Osteoblast (primary cell): ENCODE measurements around the gene TST. TPM values are rescaled to one million over a fixed set of nuclear protein-coding genes. Genes with fewer than 3 reads are reported as not detected.

Experiments used
- DNase-seq: peaks from one replicate; pipeline ENCODE4 v3.0.0; 2011; ENCODE audit warnings: low spot score, mixed read lengths; ENCODE audit not compliant: insufficient read length; ENCODE audit errors: missing footprints
- H2AFZ ChIP-seq: 2 replicates; pipeline ENCODE4 v1.6.0; 2011; ENCODE audit warnings: mild to moderate bottlenecking, low read length
- H3K27ac ChIP-seq: 2 replicates; pipeline ENCODE4 v1.5.1; 2011; ENCODE audit warnings: mild to moderate bottlenecking, low read depth, low read length, moderate library complexity
- H3K27me3 ChIP-seq: 2 replicates; pipeline ENCODE4 v1.6.0; 2012; ENCODE audit warnings: mild to moderate bottlenecking, control low read depth, inconsistent platforms, low read length, moderate library complexity; ENCODE audit not compliant: insufficient read depth
- H3K36me3 ChIP-seq: 2 replicates; pipeline ENCODE4 v1.5.1; 2011; ENCODE audit warnings: mild to moderate bottlenecking, low read length, control low read depth, moderate library complexity; ENCODE audit not compliant: insufficient read depth
- H3K4me1 ChIP-seq: 2 replicates; pipeline ENCODE4 v1.5.1; 2011; ENCODE audit warnings: mild to moderate bottlenecking, low read length, control low read depth, moderate library complexity; ENCODE audit not compliant: insufficient read depth
- H3K4me2 ChIP-seq: 2 replicates; pipeline ENCODE4 v1.6.0; 2011; ENCODE audit warnings: mild to moderate bottlenecking, low read length; ENCODE audit not compliant: insufficient read depth
- H3K4me3 ChIP-seq: fragments of 200-600 bp; sonication (generic); 3 replicates; pipeline ENCODE4 v1.5.1; 2012; ENCODE audit warnings: mild to moderate bottlenecking, low read length, inconsistent platforms; ENCODE audit not compliant: insufficient read depth
- H3K79me2 ChIP-seq: 2 replicates; pipeline ENCODE4 v1.6.0; 2012; ENCODE audit warnings: mild to moderate bottlenecking, low read length, control low read depth, inconsistent platforms; ENCODE audit not compliant: insufficient read depth
- H3K9me3 ChIP-seq: 2 replicates; pipeline ENCODE4 v1.5.1; 2011; ENCODE audit warnings: low read depth, low read length, control low read depth
- H4K20me1 ChIP-seq: 2 replicates; pipeline ENCODE4 v1.6.0; 2012; ENCODE audit warnings: mild to moderate bottlenecking, low read length, control low read depth; ENCODE audit not compliant: insufficient read depth
- total RNA-seq: library from RNA; depleted of rRNA; stranded (reverse); fragments of >200 nt; gene quantifications from 2 replicates; pipeline ENCODE4 v1.2.3, GENCODE V29; 2012
- TF ChIP-seq, protein P1 (sequence below): IDR thresholded peaks from 2 replicates; pipeline ENCODE4 v1.5.1; 2011; ENCODE audit warnings: mild to moderate bottlenecking, low read depth, low read length, moderate library complexity; ENCODE audit errors: extremely low read depth

TST gene
- total RNA-seq, 1 donor, result 63.3 TPM

GRCh38 chr22:37058917-37059701, 39.9 kb upstream of the TST start:
- Histone ChIP-seq H3K79me2 (no peaks in the 10 kb centered on the region), H2AFZ (no peak overlapping the region), H3K9me3 (no peaks in the 10 kb centered on the region), H3K27me3 (no peaks in the 10 kb centered on the region), H3K4me3 (no peak overlapping the region), H3K36me3 (peaks cover 9% of the 10 kb centered on the region), H3K27ac (no peak overlapping the region), H4K20me1 (no peaks in the 10 kb centered on the region), H3K4me1 (no peaks in the 10 kb centered on the region), H3K4me2 (no peak overlapping the region)
- peak; percentile 56 for DNase-seq
- TF ChIP-seq, protein P1, sequence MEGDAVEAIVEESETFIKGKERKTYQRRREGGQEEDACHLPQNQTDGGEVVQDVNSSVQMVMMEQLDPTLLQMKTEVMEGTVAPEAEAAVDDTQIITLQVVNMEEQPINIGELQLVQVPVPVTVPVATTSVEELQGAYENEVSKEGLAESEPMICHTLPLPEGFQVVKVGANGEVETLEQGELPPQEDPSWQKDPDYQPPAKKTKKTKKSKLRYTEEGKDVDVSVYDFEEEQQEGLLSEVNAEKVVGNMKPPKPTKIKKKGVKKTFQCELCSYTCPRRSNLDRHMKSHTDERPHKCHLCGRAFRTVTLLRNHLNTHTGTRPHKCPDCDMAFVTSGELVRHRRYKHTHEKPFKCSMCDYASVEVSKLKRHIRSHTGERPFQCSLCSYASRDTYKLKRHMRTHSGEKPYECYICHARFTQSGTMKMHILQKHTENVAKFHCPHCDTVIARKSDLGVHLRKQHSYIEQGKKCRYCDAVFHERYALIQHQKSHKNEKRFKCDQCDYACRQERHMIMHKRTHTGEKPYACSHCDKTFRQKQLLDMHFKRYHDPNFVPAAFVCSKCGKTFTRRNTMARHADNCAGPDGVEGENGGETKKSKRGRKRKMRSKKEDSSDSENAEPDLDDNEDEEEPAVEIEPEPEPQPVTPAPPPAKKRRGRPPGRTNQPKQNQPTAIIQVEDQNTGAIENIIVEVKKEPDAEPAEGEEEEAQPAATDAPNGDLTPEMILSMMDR, result no peak

DNA sequence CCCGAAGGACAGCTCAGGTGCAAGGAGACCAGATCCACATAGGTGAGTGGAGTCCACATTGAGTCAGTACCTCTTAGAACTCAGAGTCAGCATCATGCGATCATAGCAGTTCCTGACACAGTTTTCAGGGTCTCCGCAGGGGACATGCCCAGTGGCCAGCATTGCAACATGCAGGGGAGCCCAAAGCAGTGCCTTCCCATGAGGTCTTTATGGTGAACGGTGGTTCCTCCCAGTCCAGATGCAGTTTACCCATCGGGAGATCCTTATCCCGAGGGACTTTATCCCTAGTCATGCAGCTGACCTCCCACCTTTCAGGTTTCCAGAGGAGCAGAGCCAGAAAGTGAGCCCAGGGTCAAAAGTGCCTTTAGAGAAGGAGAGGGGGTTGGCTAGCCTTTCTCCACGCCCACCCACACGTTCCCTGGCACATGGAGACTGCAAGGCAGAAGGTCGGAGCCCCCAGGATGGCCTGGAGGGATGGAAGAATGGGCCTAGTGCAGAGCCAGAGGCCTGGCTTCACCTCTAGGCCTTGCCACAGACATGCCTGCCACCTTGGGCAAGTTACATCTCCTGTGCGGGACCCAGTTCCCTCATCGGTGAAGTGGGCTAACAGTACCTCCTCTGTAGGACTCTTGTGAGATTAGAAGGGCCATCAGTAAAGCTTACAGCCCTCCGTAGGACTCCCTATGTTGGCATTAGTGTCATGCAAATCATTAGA, 38.7 kb upstream of the TST start:
- no peaks in the 10 kb centered on the region for H3K9me3 ChIP-seq
- H3K27ac ChIP-seq, result no peak overlapping the region
- H4K20me1 ChIP-seq, result no peaks in the 10 kb centered on the region
- no peaks in the 10 kb centered on the region for H3K79me2 ChIP-seq
- TF ChIP-seq, protein P1, result no peak
- no peak overlapping the region for H3K4me2 ChIP-seq
- no peaks in the 10 kb centered on the region for H3K27me3 ChIP-seq
- DNase-seq, result peak; percentile 65
- H3K4me3 ChIP-seq, result no peak overlapping the region
- peaks cover 20% of the 10 kb centered on the region for H3K36me3 ChIP-seq
- H3K4me1 ChIP-seq, result no peaks in the 10 kb centered on the region
- H2AFZ ChIP-seq, result no peak overlapping the region

DNA sequence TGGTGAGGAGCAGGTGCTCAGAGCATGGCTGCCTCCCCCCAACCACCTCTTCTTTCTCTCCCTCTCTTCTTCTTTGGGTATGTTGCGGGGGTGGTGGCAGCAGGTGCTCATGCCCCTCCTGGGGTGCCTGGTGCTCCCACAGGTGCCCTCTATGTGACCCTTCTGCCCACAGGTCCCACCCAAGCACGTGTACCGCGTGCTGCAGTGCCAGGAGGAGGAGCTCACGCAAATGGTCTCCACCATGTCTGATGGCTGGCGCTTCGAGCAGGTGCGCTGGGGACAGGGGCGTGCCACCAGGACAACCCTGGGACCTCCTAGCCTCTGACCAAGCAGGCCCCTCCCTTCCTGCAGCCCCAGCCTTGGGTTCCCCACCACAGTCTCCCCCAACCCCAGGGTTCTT, 38.0 kb upstream of the TST start:
- no peaks in the 10 kb centered on the region for H4K20me1 ChIP-seq
- peak; percentile 50 for DNase-seq
- peaks cover 20% of the 10 kb centered on the region for H3K36me3 ChIP-seq
- no peaks in the 10 kb centered on the region for H3K9me3 ChIP-seq
- H3K27me3 ChIP-seq, result no peaks in the 10 kb centered on the region
- H2AFZ ChIP-seq, result no peak overlapping the region
- H3K4me1 ChIP-seq, result peaks cover 3% of the 10 kb centered on the region
- TF ChIP-seq, protein P1, result no peak
- H3K4me2 ChIP-seq, result no peak overlapping the region
- no peak overlapping the region for H3K27ac ChIP-seq
- peaks cover 7% of the 10 kb centered on the region for H3K79me2 ChIP-seq
- no peak overlapping the region for H3K4me3 ChIP-seq

DNA sequence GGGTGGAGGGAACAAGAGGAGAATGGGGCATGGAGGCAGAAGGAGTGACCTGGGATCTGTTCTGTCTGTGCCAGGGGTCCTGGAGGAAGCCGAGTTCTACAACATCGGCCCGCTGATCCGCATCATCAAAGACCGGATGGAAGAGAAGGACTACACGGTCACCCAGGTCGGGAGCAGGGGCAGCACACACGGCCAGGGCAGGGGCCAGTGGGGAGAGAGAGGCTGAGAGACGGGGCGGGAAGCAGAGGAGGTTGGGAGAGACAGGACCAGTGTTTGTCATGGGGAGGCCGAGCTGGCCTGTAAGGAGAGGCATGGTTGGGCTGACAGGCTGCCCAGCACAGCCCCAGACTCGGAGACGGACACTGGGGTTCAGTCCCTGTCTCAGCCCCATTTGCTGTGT, 37.0 kb upstream of the TST start:
- Histone ChIP-seq H2AFZ (no peak overlapping the region), H3K36me3 (peaks cover 20% of the 10 kb centered on the region), H3K9me3 (no peaks in the 10 kb centered on the region), H3K4me1 (peaks cover 6% of the 10 kb centered on the region), H3K27ac (no peak overlapping the region), H4K20me1 (no peaks in the 10 kb centered on the region), H3K79me2 (peaks cover 9% of the 10 kb centered on the region), H3K4me2 (no peak overlapping the region), H3K4me3 (no peak overlapping the region), H3K27me3 (no peaks in the 10 kb centered on the region)
- peak; percentile 79 for DNase-seq
- TF ChIP-seq, protein P1, result no peak
